HCT116 (cell line): ENCODE data around the gene TTLL9. TPM values are rescaled to one million over a fixed set of nuclear protein-coding genes. Genes with fewer than 3 reads are reported as not detected.

Source experiments
- ATAC-seq: fragments of 200-7000 bp; cut with Tn5 transposase; 2 replicates; pipeline ENCODE4 v1.9.1; 2020; ENCODE audit warnings: mild to moderate bottlenecking, moderate library complexity
- BruUV-seq: library from RNA; stranded (reverse); fragments of 400-500 nt; replicated peaks from 2 replicates; lab custom pipeline; 2021; lab: Mats Ljungman, UMichigan
- CTCF ChIA-PET: fragments of 300-600 bp; sonication (Branson Sonifier 250); formaldehyde crosslinking; loops from one replicate; lab custom pipeline; 2021; ENCODE audit warnings: antibody characterized with exemption; lab: Charles Lee
- POLR2A ChIA-PET: fragments of 300-600, 350-600 bp; sonication (Branson Sonifier 250); formaldehyde crosslinking; loops from one replicate; lab custom pipeline; 2021; ENCODE audit warnings: antibody characterized with exemption; lab: Charles Lee
- RAD21 ChIA-PET, 2 experiments: fragments of 300-600 bp; sonication (Branson Sonifier 250); formaldehyde crosslinking; loops; one replicate each; lab custom pipeline; 2023; ENCODE audit warnings: low total read pairs in 2 of 2; ENCODE audit not compliant: uncharacterized antibody in 2 of 2, unreplicated experiment in 2 of 2, low non-redundant PET in 1 of 2; lab: Charles Lee
- DNase-seq: peaks from one replicate; pipeline ENCODE4 v3.0.0-alpha.2; 2010; ENCODE audit warnings: low read depth, low spot score
- H2AFZ ChIP-seq: fragments of 200-600 bp; shearing (Covaris generic), sonication (generic); 2 replicates; pipeline ENCODE4 v1.6.1; 2017; ENCODE audit warnings: low read depth, mixed run types, mixed read lengths, antibody characterized with exemption, low read length; ENCODE audit not compliant: poor library complexity, severe bottlenecking
- H3K27ac ChIP-seq: 2 replicates; pipeline ENCODE4 v1.5.1; 2012; ENCODE audit warnings: low read depth, low read length
- H3K27me3 ChIP-seq: fragments of 200-600 bp; sonication (generic); 2 replicates; pipeline ENCODE4 v1.6.1; 2016; ENCODE audit warnings: mixed run types, low read length, mixed read lengths; ENCODE audit not compliant: insufficient read depth
- H3K36me3 ChIP-seq, 2 experiments: fragments of 200-500 bp in 1 of 2; fragments of 200-600 bp in 1 of 2; sonication (Bioruptor generic) in 1 of 2; sonication (generic) in 1 of 2; 2 replicates each; pipeline versions ENCODE4 v1.5.1 to v1.6.1; 2014 to 2016; ENCODE audit warnings: low read length in 2 of 2, inconsistent platforms in 1 of 2, mixed read lengths in 1 of 2, mixed run types in 1 of 2; ENCODE audit not compliant: insufficient read depth in 2 of 2, control insufficient read depth in 1 of 2
- H3K4me1 ChIP-seq, 2 experiments: fragments of 200-600 bp in 1 of 2; sonication (generic) in 1 of 2; 2 replicates each; pipeline versions ENCODE4 v1.5.1 to v1.6.1; 2012 to 2017; ENCODE audit warnings: low read length in 2 of 2, inconsistent platforms in 1 of 2, mild to moderate bottlenecking in 1 of 2, mixed read lengths in 1 of 2, mixed run types in 1 of 2, moderate library complexity in 1 of 2; ENCODE audit not compliant: insufficient read depth in 2 of 2, control insufficient read depth in 1 of 2
- H3K4me2 ChIP-seq: fragments of 200-600 bp; sonication (generic); 2 replicates; pipeline ENCODE4 v1.6.1; 2017; ENCODE audit warnings: mixed run types, low read length, mixed read lengths
- H3K4me3 ChIP-seq, 2 experiments: fragments of 200-600 bp in 1 of 2; sonication (generic) in 1 of 2; replicated peaks in 1 of 2; 2 replicates each; pipeline ENCODE4 v1.5.1; 2011 to 2016; ENCODE audit warnings: low read length in 2 of 2, control low read depth in 1 of 2, low read depth in 1 of 2, mild to moderate bottlenecking in 1 of 2, mixed read lengths in 1 of 2, mixed run types in 1 of 2
- H3K79me2 ChIP-seq: fragments of 200-600 bp; sonication (generic); 2 replicates; pipeline ENCODE4 v1.6.1; 2017; ENCODE audit warnings: mild to moderate bottlenecking, mixed run types, low read length, moderate library complexity, mixed read lengths; ENCODE audit not compliant: insufficient read depth
- H3K9ac ChIP-seq: fragments of 200-600 bp; sonication (generic); 2 replicates; pipeline ENCODE4 v1.6.1; 2016; ENCODE audit warnings: low read length, mixed read lengths
- H3K9me2 ChIP-seq: fragments of 200-600 bp; sonication (generic), shearing (Covaris generic); 2 replicates; pipeline ENCODE4 v1.6.1; 2017; ENCODE audit warnings: mixed run types, mild to moderate bottlenecking, moderate library complexity; ENCODE audit not compliant: insufficient read depth
- H3K9me3 ChIP-seq, 2 experiments: fragments of 200-500 bp in 1 of 2; fragments of 200-600 bp in 1 of 2; sonication (Bioruptor generic) in 1 of 2; sonication (generic) in 1 of 2; 2 replicates each; pipeline ENCODE4 v1.6.1; 2014 to 2017; ENCODE audit warnings: low read length in 2 of 2, mixed read lengths in 2 of 2, inconsistent platforms in 1 of 2, low read depth in 1 of 2, mild to moderate bottlenecking in 1 of 2, mixed run types in 1 of 2, moderate library complexity in 1 of 2; ENCODE audit not compliant: control insufficient read depth in 1 of 2, insufficient read depth in 1 of 2
- H4K20me1 ChIP-seq: fragments of 200-600 bp; sonication (generic), shearing (Covaris generic); 2 replicates; pipeline ENCODE4 v1.6.1; 2017; ENCODE audit warnings: mixed run types, mild to moderate bottlenecking, moderate library complexity; ENCODE audit not compliant: insufficient read depth
- CBX3 ChIP-seq: IDR thresholded peaks from 2 replicates; pipeline ENCODE4 v1.6.1; 2012; ENCODE audit warnings: low read depth
- ELF1 ChIP-seq: IDR thresholded peaks from 2 replicates; pipeline ENCODE4 v1.6.1; 2012; ENCODE audit warnings: low read depth, borderline replicate concordance
- EZH2phosphoT487 ChIP-seq: fragments of 200-600 bp; IDR thresholded peaks from 2 replicates; pipeline ENCODE4 v1.6.1; 2018; ENCODE audit warnings: antibody characterized with exemption, borderline replicate concordance
- SP1 ChIP-seq: IDR thresholded peaks from 2 replicates; pipeline ENCODE4 v1.6.1; 2012; ENCODE audit warnings: low read depth
- YY1 ChIP-seq: IDR thresholded peaks from 2 replicates; pipeline ENCODE4 v1.6.1; 2011; ENCODE audit warnings: low read length, low read depth, moderate library complexity, mild to moderate bottlenecking; ENCODE audit not compliant: insufficient replicate concordance; ENCODE audit errors: extremely low read depth
- intact Hi-C: fragments of 100-400 bp; cut with micrococcal nuclease; formaldehyde crosslinking; loops from 2 replicates; pipeline ENCODE4 v1.10.0; 2022
- total RNA-seq: library from RNA; stranded (reverse); gene quantifications from one replicate; pipeline ENCODE4 v1.2.1, GENCODE V29; 2021; ENCODE audit not compliant: unreplicated experiment
- TF ChIP-seq, protein P1 (sequence below): IDR thresholded peaks from 2 replicates; pipeline ENCODE4 v1.6.1; 2012
- TF ChIP-seq, protein P2 (sequence below), 3 experiments: fragments of 200-600 bp in 1 of 3; sonication (generic) in 1 of 3; IDR thresholded peaks in 2 of 3; conservative IDR thresholded peaks in 1 of 3; 2 replicates each; pipeline ENCODE4 v1.5.1; 2012 to 2017; ENCODE audit warnings: low read depth in 2 of 3, low read length in 2 of 3, antibody characterized with exemption in 1 of 3, borderline replicate concordance in 1 of 3, control low read depth in 1 of 3, mild to moderate bottlenecking in 1 of 3, mixed read lengths in 1 of 3, mixed run types in 1 of 3, moderate library complexity in 1 of 3; ENCODE audit not compliant: insufficient read depth in 1 of 3

The TTLL9 gene
- total RNA-seq, 1 experiment from 2014 or later: not detected

DNA sequence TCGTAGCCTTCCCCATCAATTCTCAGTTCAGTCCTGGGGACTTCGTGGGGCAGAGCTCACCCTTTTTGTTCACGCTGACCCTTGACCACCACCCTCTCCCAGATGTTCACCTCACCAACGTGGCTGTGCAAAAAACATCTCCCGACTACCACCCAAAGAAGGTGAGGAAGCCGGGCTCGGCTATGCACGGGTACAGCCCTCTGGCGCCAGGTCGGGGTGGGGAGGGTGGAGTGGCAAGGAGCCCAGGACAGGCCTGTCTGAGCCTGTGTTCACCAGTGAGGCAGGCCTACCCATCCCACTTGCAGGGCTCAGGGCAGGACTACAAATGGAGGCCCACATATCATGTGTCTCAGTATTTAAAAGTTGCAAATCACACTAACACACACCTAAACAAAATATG lies 63.3 kb downstream of the TTLL9 start:
- H4K20me1 ChIP-seq: no peaks in the 10 kb centered on the region
- RAD21 ChIA-PET: no interaction called here
- BruUV-seq: no TSS peak

DNA sequence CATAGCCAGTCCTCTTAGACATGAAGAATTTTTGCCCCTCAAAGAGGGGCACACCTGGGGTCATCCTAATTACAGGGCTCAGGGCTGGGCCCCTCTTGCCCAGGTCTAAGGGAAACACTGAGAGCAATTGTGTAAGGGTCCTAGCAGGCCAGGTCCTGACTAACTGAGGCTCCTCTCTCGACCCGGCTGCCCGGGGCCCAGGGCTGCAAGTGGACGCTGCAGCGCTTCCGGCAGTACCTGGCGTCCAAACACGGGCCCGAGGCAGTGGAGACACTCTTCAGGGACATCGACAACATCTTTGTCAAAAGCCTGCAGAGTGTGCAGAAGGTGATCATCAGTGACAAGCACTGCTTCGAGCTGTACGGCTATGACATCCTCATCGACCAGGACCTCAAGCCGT lies 64.1 kb downstream of the TTLL9 start:
- H3K9me3 ChIP-seq: no peaks in the 10 kb centered on the region
- no peak for TF ChIP-seq EZH2phosphoT487
- TF ChIP-seq, protein P1, sequence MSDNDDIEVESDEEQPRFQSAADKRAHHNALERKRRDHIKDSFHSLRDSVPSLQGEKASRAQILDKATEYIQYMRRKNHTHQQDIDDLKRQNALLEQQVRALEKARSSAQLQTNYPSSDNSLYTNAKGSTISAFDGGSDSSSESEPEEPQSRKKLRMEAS: no peak
- TF ChIP-seq, all 23 proteins: peak for 0
- Histone ChIP-seq H3K4me1 (peaks cover 5 to 12% of the 10 kb centered on the region in 2 experiments), H3K9ac (no peak overlapping the region), H3K9me2 (no peaks in the 10 kb centered on the region), H4K20me1 (no peaks in the 10 kb centered on the region), H3K36me3 (no peaks in the 10 kb centered on the region), H2AFZ (no peak overlapping the region), H3K79me2 (no peaks in the 10 kb centered on the region), H3K27ac (no peak overlapping the region), H3K4me2 (no peak overlapping the region), H3K27me3 (no peaks in the 10 kb centered on the region), H3K4me3 (no peak overlapping the region)
- no TSS peak for BruUV-seq
- intact Hi-C loops: no loop called here
- DNase-seq (no peak), ATAC-seq (no peak)
- ChIA-PET CTCF (no interaction called here), RAD21 (no interaction called here), POLR2A (no interaction called here)

More for the DNA sequence above, 63.3 kb downstream of the TTLL9 start:
- H3K9me2 ChIP-seq: no peaks in the 10 kb centered on the region
- ChIA-PET CTCF (interaction anchor here (1.3 kb wide), 1 partner anchor 84 kb away, joined by 3 read pairs; no protein-coding TSS in a partner anchor), POLR2A (no interaction called here)
- DNase-seq (no peak), ATAC-seq (no peak)
- H3K27me3 ChIP-seq: no peaks in the 10 kb centered on the region
- no peak overlapping the region for H2AFZ ChIP-seq
- no peak overlapping the region for H3K27ac ChIP-seq
- H3K4me3 ChIP-seq: no peak overlapping the region
- intact Hi-C loops: no loop called here
- no peaks in the 10 kb centered on the region for H3K9me3 ChIP-seq
- H3K36me3 ChIP-seq: no peaks in the 10 kb centered on the region
- TF ChIP-seq YY1: no peak
- TF ChIP-seq CBX3: no peak
- no peak for TF ChIP-seq SP1
- TF ChIP-seq, protein P2, sequence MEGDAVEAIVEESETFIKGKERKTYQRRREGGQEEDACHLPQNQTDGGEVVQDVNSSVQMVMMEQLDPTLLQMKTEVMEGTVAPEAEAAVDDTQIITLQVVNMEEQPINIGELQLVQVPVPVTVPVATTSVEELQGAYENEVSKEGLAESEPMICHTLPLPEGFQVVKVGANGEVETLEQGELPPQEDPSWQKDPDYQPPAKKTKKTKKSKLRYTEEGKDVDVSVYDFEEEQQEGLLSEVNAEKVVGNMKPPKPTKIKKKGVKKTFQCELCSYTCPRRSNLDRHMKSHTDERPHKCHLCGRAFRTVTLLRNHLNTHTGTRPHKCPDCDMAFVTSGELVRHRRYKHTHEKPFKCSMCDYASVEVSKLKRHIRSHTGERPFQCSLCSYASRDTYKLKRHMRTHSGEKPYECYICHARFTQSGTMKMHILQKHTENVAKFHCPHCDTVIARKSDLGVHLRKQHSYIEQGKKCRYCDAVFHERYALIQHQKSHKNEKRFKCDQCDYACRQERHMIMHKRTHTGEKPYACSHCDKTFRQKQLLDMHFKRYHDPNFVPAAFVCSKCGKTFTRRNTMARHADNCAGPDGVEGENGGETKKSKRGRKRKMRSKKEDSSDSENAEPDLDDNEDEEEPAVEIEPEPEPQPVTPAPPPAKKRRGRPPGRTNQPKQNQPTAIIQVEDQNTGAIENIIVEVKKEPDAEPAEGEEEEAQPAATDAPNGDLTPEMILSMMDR (IDR thresholded peaks at IDR 0.05 in 2 of 3, conservative IDR thresholded peaks at IDR 0.05 in 1 of 3; ENCODE audit: borderline replicate concordance in 1 of 3, insufficient read depth in 1 of 3, low read depth in 2 of 3, low read length in 2 of 3): no peak
- no peak for TF ChIP-seq EZH2phosphoT487
- TF ChIP-seq ELF1: no peak
- TF ChIP-seq, all 23 proteins: peak for 0
- H3K79me2 ChIP-seq: no peaks in the 10 kb centered on the region
- no peak overlapping the region for H3K4me2 ChIP-seq
- peaks cover 9 to 19% of the 10 kb centered on the region in 2 experiments for H3K4me1 ChIP-seq
- no peak overlapping the region for H3K9ac ChIP-seq
